GM23338 (cell line): ENCODE data around the gene SORCS2.

Experiments
- CREB1 ChIP-seq: fragments of 250-450 bp; sonication (Bioruptor Pico); IDR thresholded peaks from 2 replicates; pipeline ENCODE4 v1.5.0; 2020; ENCODE audit warnings: low read depth, mild to moderate bottlenecking, moderate library complexity
- CTCF ChIP-seq, 2 experiments: fragments of 200-600 bp in 1 of 2; sonication (generic) in 1 of 2; conservative IDR thresholded peaks; 2 replicates each; pipeline versions ENCODE4 v1.5.1 to v1.6.1; 2016 to 2017; ENCODE audit warnings: antibody characterized with exemption in 2 of 2, low read depth in 2 of 2, mild to moderate bottlenecking in 2 of 2, moderate library complexity in 1 of 2
- EZH2 ChIP-seq: fragments of 200-600 bp; sonication (generic); IDR thresholded peaks from one replicate; pipeline ENCODE4 v1.8.0; 2017; ENCODE audit warnings: antibody characterized with exemption, mild to moderate bottlenecking, low read depth; ENCODE audit not compliant: unreplicated experiment
- EZH2phosphoT487 ChIP-seq: fragments of 200-600 bp; sonication (generic); IDR thresholded peaks from one replicate; pipeline ENCODE4 v1.8.1; 2018; ENCODE audit warnings: antibody characterized with exemption; ENCODE audit not compliant: unreplicated experiment
- JUNB ChIP-seq: IDR thresholded peaks from one replicate; pipeline ENCODE4 v1.6.1; 2016; ENCODE audit warnings: antibody characterized with exemption; ENCODE audit not compliant: unreplicated experiment
- NANOG ChIP-seq: IDR thresholded peaks from 2 replicates; pipeline ENCODE4 v1.6.1; 2016; ENCODE audit warnings: antibody characterized with exemption, borderline replicate concordance
- POLR2AphosphoS5 ChIP-seq: IDR thresholded peaks from 2 replicates; pipeline ENCODE4 v1.6.1; 2016; ENCODE audit warnings: antibody characterized with exemption, low read depth
- TF ChIP-seq, protein P1 (sequence below): IDR thresholded peaks from one replicate; pipeline ENCODE4 v1.6.1; 2018; ENCODE audit warnings: antibody characterized with exemption; ENCODE audit not compliant: unreplicated experiment

DNA sequence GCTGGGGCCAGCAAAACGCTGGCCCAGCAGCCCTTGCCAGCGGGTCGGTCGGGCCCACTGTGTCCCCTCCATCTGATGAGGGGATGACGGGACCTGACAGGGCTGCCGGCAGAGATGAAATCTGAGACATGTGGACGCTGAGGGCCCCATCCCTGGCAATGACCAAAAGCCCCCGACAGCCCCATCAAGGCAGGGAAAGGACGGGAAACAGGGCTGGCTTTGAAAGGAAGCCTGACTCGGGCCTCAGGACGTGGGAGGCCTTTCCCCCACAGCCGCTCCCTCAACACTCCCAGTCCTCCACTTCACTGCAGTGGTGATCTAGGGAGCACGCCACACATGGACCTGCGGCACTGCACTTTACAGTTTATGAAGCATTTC, 544.9 kb downstream of the SORCS2 start:
- no peak for TF ChIP-seq POLR2AphosphoS5
- TF ChIP-seq CTCF (conservative IDR thresholded peaks at IDR 0.05; ENCODE audit: low read depth in 2 of 2): no peak
- no peak for TF ChIP-seq EZH2phosphoT487
- no peak for TF ChIP-seq EZH2
- TF ChIP-seq, protein P1, sequence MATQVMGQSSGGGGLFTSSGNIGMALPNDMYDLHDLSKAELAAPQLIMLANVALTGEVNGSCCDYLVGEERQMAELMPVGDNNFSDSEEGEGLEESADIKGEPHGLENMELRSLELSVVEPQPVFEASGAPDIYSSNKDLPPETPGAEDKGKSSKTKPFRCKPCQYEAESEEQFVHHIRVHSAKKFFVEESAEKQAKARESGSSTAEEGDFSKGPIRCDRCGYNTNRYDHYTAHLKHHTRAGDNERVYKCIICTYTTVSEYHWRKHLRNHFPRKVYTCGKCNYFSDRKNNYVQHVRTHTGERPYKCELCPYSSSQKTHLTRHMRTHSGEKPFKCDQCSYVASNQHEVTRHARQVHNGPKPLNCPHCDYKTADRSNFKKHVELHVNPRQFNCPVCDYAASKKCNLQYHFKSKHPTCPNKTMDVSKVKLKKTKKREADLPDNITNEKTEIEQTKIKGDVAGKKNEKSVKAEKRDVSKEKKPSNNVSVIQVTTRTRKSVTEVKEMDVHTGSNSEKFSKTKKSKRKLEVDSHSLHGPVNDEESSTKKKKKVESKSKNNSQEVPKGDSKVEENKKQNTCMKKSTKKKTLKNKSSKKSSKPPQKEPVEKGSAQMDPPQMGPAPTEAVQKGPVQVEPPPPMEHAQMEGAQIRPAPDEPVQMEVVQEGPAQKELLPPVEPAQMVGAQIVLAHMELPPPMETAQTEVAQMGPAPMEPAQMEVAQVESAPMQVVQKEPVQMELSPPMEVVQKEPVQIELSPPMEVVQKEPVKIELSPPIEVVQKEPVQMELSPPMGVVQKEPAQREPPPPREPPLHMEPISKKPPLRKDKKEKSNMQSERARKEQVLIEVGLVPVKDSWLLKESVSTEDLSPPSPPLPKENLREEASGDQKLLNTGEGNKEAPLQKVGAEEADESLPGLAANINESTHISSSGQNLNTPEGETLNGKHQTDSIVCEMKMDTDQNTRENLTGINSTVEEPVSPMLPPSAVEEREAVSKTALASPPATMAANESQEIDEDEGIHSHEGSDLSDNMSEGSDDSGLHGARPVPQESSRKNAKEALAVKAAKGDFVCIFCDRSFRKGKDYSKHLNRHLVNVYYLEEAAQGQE: no peak
- TF ChIP-seq CREB1 (CRISPR knock-in tag): no peak
- no peak for TF ChIP-seq JUNB
- no peak for TF ChIP-seq NANOG
